Sciatic nerve (tissue), 2 donors: ENCODE measurements around the gene PPFIA1. TPM values are rescaled to one million over a fixed set of nuclear protein-coding genes. Genes with fewer than 3 reads are reported as not detected.
A peak's percentile ranks its signal among the peaks of the same experiment; 100 is the strongest.
"Not testable (repeated sequence)": the region's sequence is repeated elsewhere in the genome, so short reads cannot be mapped to it uniquely, and the experiment has no call there.

Experiments
- ATAC-seq: fragments of 200-7000 bp; cut with Tn5 transposase; one replicate; pipeline ENCODE4 v1.9.1; 2020; ENCODE audit warnings: mild to moderate bottlenecking, moderate library complexity
- DNase-seq: peaks from one replicate; pipeline ENCODE4 v3.0.0-alpha.2; 2020; ENCODE audit warnings: low spot score
- intact Hi-C: fragments of 100-400 bp; cut with DNase I; formaldehyde crosslinking; loops from one replicate; pipeline ENCODE4 v1.14.2; 2022
- total RNA-seq: library from RNA; stranded (reverse); fragmentation: NEBNext Ultra II Directional; extraction: Animal tissue kit (Norgen Biotek cat#: 25700); gene quantifications from one replicate; pipeline ENCODE4 v1.2.1, GENCODE V29; 2021
- donor health status: DM: no; HTN: no; CAD: no.
- donor health status: DM: no; HTN: no; CAD: no.

Gene PPFIA1
- total RNA-seq, 1 donor from 2014 or later = 82.4 TPM

GRCh38 chr11:70247710-70248072 is 22.8 kb upstream of the PPFIA1 start:
- ATAC-seq (peak; percentile 10), DNase-seq (no peak)
- intact Hi-C loops = no loop called here

- intact Hi-C loops = no loop called here
- ATAC-seq (no peak), DNase-seq (no peak)
Measured at GRCh38 chr11:70250876-70251658, 19.4 kb upstream of the PPFIA1 start.

GRCh38 chr11:70251659-70252321 is 18.7 kb upstream of the PPFIA1 start:
- no peak for DNase-seq
- intact Hi-C loops = no loop called here
- ATAC-seq = peak; percentile 44

GRCh38 chr11:70252844-70253243 is 17.6 kb upstream of the PPFIA1 start:
- DNase-seq (no peak), ATAC-seq (no peak)
- intact Hi-C loops = no loop called here

GRCh38 chr11:70255477-70256116 is 14.9 kb upstream of the PPFIA1 start:
- DNase-seq (no peak), ATAC-seq (no peak)
- intact Hi-C loops = no loop called here

- DNase-seq = not testable (repeated sequence)
Measured at GRCh38 chr11:70259077-70259476, 11.4 kb upstream of the PPFIA1 start.

GRCh38 chr11:70262951-70263350 is 7.5 kb upstream of the PPFIA1 start:
- no peak for DNase-seq
- ATAC-seq = no peak
- intact Hi-C loops = no loop called here

More at GRCh38 chr11:70259077-70259476, 11.4 kb upstream of the PPFIA1 start:
- ATAC-seq, intact Hi-C loops: not testable (repeated sequence)

- intact Hi-C loops = no loop called here
- no peak for DNase-seq
- no peak for ATAC-seq
Measured at GRCh38 chr11:70263363-70263762, 7.1 kb upstream of the PPFIA1 start.

GRCh38 chr11:70265341-70265740 is 5.1 kb upstream of the PPFIA1 start:
- ATAC-seq = no peak
- DNase-seq = no peak
- intact Hi-C loops = no loop called here

GRCh38 chr11:70267405-70267950 is 3.0 kb upstream of the PPFIA1 start:
- intact Hi-C loops = no loop called here
- DNase-seq (no peak), ATAC-seq (no peak)

- intact Hi-C loops = no loop called here
- DNase-seq (no peak), ATAC-seq (no peak)
Measured at GRCh38 chr11:70268526-70268925, 2.0 kb upstream of the PPFIA1 start.

GRCh38 chr11:70270877-70271648 is 573 bp downstream of the PPFIA1 start:
- DNase-seq (peak; percentile 66), ATAC-seq (no peak)
- intact Hi-C loops = no loop called here

- no peak for DNase-seq
- no peak for ATAC-seq
- intact Hi-C loops = no loop called here
Measured at GRCh38 chr11:70271649-70271953, 1.1 kb downstream of the PPFIA1 start.

GRCh38 chr11:70272009-70272408 is 1.5 kb downstream of the PPFIA1 start:
- no peak for ATAC-seq
- intact Hi-C loops = no loop called here
- no peak for DNase-seq

GRCh38 chr11:70278994-70279393 is 8.5 kb downstream of the PPFIA1 start:
- DNase-seq (no peak), ATAC-seq (no peak)
- intact Hi-C loops = no loop called here

GRCh38 chr11:70281156-70281609 is 10.7 kb downstream of the PPFIA1 start:
- peak; percentile 82 for ATAC-seq
- intact Hi-C loops = no loop called here
- DNase-seq = peak; percentile 49

- peak; percentile 30 for DNase-seq
- no peak for ATAC-seq
- intact Hi-C loops = no loop called here
Measured at GRCh38 chr11:70282012-70282411, 11.5 kb downstream of the PPFIA1 start.

- ATAC-seq (no peak), DNase-seq (peak; percentile 26)
- intact Hi-C loops = no loop called here
Measured at GRCh38 chr11:70288721-70289120, 18.2 kb downstream of the PPFIA1 start.

- intact Hi-C loops = no loop called here
- DNase-seq (peak; percentile 31), ATAC-seq (no peak)
Measured at GRCh38 chr11:70289582-70289981, 19.1 kb downstream of the PPFIA1 start.
